ENCODE results near the gene LSM7. TPM values are rescaled to one million over a fixed set of nuclear protein-coding genes. Genes with fewer than 3 reads are reported as not detected.

Gene LSM7
- total and polyA plus RNA-seq, 9 of the 15 experiments (the other 6 are each of a cell fraction or from before 2014, with no cell fraction given) = 40.5 to 690 (median 265) TPM

DNA sequence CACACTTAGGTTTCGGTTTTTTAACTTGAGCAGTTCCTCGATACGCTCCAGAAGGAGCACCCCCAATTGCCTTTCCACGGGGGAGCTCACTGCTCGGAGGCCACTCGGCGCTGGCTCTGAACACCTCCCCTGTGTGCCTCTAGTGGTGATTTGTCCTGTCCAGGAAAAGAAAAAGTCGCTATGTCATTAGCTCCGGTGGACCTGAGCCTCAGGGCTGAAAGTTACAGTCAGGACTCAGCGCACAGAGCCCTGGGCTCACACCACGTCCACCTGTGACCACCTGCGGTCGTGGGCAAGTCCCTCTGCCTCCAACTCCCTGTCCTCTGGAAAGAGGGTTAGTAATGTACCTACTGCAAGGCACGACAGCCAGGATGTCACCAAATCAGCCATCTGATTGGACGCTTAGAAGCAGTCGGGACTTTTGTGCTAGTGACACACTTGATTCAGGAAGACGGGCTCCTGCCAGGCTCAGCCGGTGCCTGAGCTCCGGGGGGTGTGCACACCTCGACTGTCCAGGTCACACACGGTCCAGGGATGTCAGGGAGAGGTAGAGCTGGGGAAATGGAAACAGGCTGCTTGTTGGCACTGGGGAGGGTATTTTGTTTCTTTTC lies 27.8 kb upstream of the LSM7 start:
- Histone ChIP-seq H3K9me3 (replicated peaks; ENCODE audit: control insufficient read depth, insufficient read depth, low read depth, low read length) (no peaks in the 10 kb centered on the region), H3K9me1 (ENCODE audit: control insufficient read depth, insufficient read depth, low read length) (peaks cover under 1% of the 10 kb centered on the region), H3K79me2 (ENCODE audit: control insufficient read depth, insufficient read depth, low read length) (no peaks in the 10 kb centered on the region), H3K4me3 (no peak overlapping the region), H2AFZ (ENCODE audit: low read depth, low read length) (no peak overlapping the region), H3K36me3 (ENCODE audit: control insufficient read depth, insufficient read depth, low read length) (peaks cover 16% of the 10 kb centered on the region; the same call in 1 of the 3 replicates), H3K4me1 (replicated peaks in 1 of 2; ENCODE audit: control insufficient read depth in 2 of 2, insufficient read depth in 2 of 2, low read length in 2 of 2) (peaks cover 0 to 39% of the 10 kb centered on the region in 2 experiments; a peak in 3 of 5 replicates), H3K27me3 (ENCODE audit: control insufficient read depth in 2 of 2, insufficient read depth in 2 of 2, low read length in 2 of 2) (peaks cover 15 to 24% of the 10 kb centered on the region in 2 experiments; a peak in 4 of 5 replicates), H3K9ac (ENCODE audit: insufficient read depth in 1 of 2, low read depth in 2 of 2, low read length in 2 of 2) (peak overlapping the region in 1 of 2 experiments; percentile 78; a peak in 2 of 4 replicates), H4K20me1 (replicated peaks; ENCODE audit: control insufficient read depth, insufficient read depth, low read length) (no peaks in the 10 kb centered on the region), H3K27ac (ENCODE audit: extremely low read depth, low read depth, low read length) (no peak overlapping the region), H3K4me2 (ENCODE audit: insufficient read depth, low read length) (no peak overlapping the region)
- FAIRE-seq (peak; percentile 82), DNase-seq (ENCODE audit: extremely low read depth in 1 of 4, low spot score in 3 of 4) (peak in 1 of 4 experiments; percentile 52), ATAC-seq (peak; percentile 80)
- TF ChIP-seq ELF2 (CRISPR knock-in tag; IDR thresholded peaks at IDR 0.05) (no peak), MED1 (CRISPR knock-in tag; IDR thresholded peaks at IDR 0.05; ENCODE audit: borderline replicate concordance) (no peak), MTA2 (IDR thresholded peaks at IDR 0.05; ENCODE audit: low read depth) (no peak), ZNF274 (IDR thresholded peaks at IDR 0.05; ENCODE audit: borderline replicate concordance, low read depth, low read length) (no peak), NFE2 (IDR thresholded peaks at IDR 0.05; ENCODE audit: low read depth) (peak; percentile 33; the same call in 1 of the 2 replicates), ZNF766 (CRISPR knock-in tag; conservative IDR thresholded peaks at IDR 0.05) (no peak), PRMT5 (CRISPR knock-in tag; IDR thresholded peaks at IDR 0.05) (no peak), CTCF (IDR thresholded peaks at IDR 0.05 in 2 of 3, conservative IDR thresholded peaks at IDR 0.05 in 1 of 3; ENCODE audit: insufficient read depth in 2 of 3, low read depth in 1 of 3, low read length in 3 of 3) (peak; percentile 31 to 46 (median 34); a peak in 4 of 6 replicates), FOXP1 (CRISPR knock-in tag; IDR thresholded peaks at IDR 0.05) (no peak), ATF6 (CRISPR knock-in tag; IDR thresholded peaks at IDR 0.05) (no peak), HNRNPUL1 (IDR thresholded peaks at IDR 0.05; ENCODE audit: low read length) (no peak)
- TF ChIP-seq, protein P1, sequence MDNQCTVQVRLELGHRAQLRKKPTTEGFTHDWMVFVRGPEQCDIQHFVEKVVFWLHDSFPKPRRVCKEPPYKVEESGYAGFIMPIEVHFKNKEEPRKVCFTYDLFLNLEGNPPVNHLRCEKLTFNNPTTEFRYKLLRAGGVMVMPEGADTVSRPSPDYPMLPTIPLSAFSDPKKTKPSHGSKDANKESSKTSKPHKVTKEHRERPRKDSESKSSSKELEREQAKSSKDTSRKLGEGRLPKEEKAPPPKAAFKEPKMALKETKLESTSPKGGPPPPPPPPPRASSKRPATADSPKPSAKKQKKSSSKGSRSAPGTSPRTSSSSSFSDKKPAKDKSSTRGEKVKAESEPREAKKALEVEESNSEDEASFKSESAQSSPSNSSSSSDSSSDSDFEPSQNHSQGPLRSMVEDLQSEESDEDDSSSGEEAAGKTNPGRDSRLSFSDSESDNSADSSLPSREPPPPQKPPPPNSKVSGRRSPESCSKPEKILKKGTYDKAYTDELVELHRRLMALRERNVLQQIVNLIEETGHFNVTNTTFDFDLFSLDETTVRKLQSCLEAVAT (IDR thresholded peaks at IDR 0.05) = no peak
- 20% methylated on average over 21 of the region's 21 CpGs for WGBS (ENCODE audit: insufficient coverage, low coverage, missing lambda C conversion rate)
- ChIA-PET POLR2A (interaction anchor here (0.5 to 2.0 kb wide), 6 partner anchors 10 to 346 kb away, joined by 3 to 7 read pairs (median 4); partner anchors contain the start of gene GNG7), CTCF (ENCODE audit: low intra/inter-chr PET ratio) (no interaction called here)
- intact Hi-C loops (cut with micrococcal nuclease) = no loop called here
- in situ Hi-C loops (cut with MboI) = no loop called here
- BruUV-seq (replicated peaks) = no TSS peak

Measured in K562 (cell line).